Cardiac fibroblast (primary cell): ENCODE data around the gene TLE4.

Experiments used
- DNase-seq, 2 donors: peaks; one replicate each; pipeline versions ENCODE4 v3.0.0 to v3.0.0-alpha.2; 2010; ENCODE audit warnings: low read depth in 2 of 2
- H3K4me3 ChIP-seq, 2 donors: replicated peaks in 1 of 2; 1 replicate in 1 of 2; 2 replicates in 1 of 2; pipeline ENCODE4 v1.5.1; 2011; ENCODE audit warnings: low read depth in 2 of 2, low read length in 2 of 2, mild to moderate bottlenecking in 2 of 2, moderate library complexity in 1 of 2
- CTCF ChIP-seq: IDR thresholded peaks from one replicate; pipeline ENCODE4 v1.5.1; 2011; ENCODE audit warnings: low read depth, mild to moderate bottlenecking, low read length, inconsistent platforms

Gene TLE4

GRCh38 chr9:79685577-79685976, 113.8 kb downstream of the TLE4 start:
- H3K4me3 ChIP-seq, result no peak overlapping the region
- peak in 1 of 2 donors; percentile 79 for DNase-seq
- TF ChIP-seq CTCF, result no peak

GRCh38 chr9:79686381-79687130, 114.8 kb downstream of the TLE4 start:
- DNase-seq, result peak; percentile 76 to 94
- no peak overlapping the region for H3K4me3 ChIP-seq
- no peak for TF ChIP-seq CTCF

- TF ChIP-seq CTCF, result no peak
- no peak for DNase-seq
- H3K4me3 ChIP-seq, result no peak overlapping the region
These were observed 115.3 kb downstream of the TLE4 start for GRCh38 chr9:79687131-79687447.

- H3K4me3 ChIP-seq, result no peak overlapping the region
- DNase-seq, result no peak
- TF ChIP-seq CTCF, result no peak
These were observed 116.6 kb downstream of the TLE4 start for GRCh38 chr9:79688363-79688762.

GRCh38 chr9:79689576-79689975, 117.8 kb downstream of the TLE4 start:
- DNase-seq, result no peak
- no peak overlapping the region for H3K4me3 ChIP-seq
- TF ChIP-seq CTCF, result no peak

GRCh38 chr9:79691496-79691895, 119.7 kb downstream of the TLE4 start:
- no peak overlapping the region for H3K4me3 ChIP-seq
- DNase-seq, result no peak

More at GRCh38 chr9:79691496-79691895, 119.7 kb downstream of the TLE4 start:
- no peak for TF ChIP-seq CTCF
